Uterus (tissue), 2 donors: ENCODE results near the gene SLC8B1.

Source experiments
- CTCF ChIP-seq, 4 experiments: fragments of 200-600 bp in 2 of 4; fragments of 450-650 bp in 2 of 4; sonication (generic) in 2 of 4; IDR thresholded peaks; one replicate each; pipeline ENCODE4 v1.5.1; 2016 to 2019; ENCODE audit warnings: antibody characterized with exemption in 4 of 4, mild to moderate bottlenecking in 2 of 4, moderate library complexity in 1 of 4
- POLR2A ChIP-seq, 2 donors: fragments of 450-650 bp; IDR thresholded peaks; one replicate each; pipeline ENCODE4 v1.6.1; 2016; ENCODE audit warnings: antibody characterized with exemption in 2 of 2, mild to moderate bottlenecking in 1 of 2, moderate library complexity in 1 of 2

DNA sequence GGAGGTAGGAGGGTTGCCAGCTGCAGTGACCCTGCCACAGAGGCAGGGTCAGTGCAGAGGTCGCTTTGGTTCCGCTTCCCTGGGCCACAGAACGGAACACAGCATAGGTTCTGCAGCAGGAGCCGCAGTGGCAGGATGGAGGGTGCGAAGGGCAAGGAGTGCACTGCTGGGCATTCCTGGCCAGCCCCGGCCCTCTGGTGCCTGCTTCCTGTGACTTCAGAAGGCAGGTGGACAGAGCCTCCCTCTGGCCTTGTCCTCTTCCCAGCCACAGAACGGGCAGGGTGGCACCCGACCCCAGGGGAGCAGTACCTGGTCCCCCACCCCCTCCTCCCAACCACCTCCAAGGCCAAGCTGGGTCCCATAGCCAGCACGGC lies 37.7 kb downstream of the SLC8B1 start:
- TF ChIP-seq CTCF (IDR thresholded peaks at IDR 0.05) (no peak), POLR2A (IDR thresholded peaks at IDR 0.05) (no peak)
